Left ventricle myocardium inferior (tissue), 1 donor: ENCODE measurements around the gene COL4A2. TPM values are rescaled to one million over a fixed set of nuclear protein-coding genes. Genes with fewer than 3 reads are reported as not detected.
A peak's percentile ranks its signal among the peaks of the same experiment; 100 is the strongest.

Source experiments
- DNase-seq: peaks from one replicate; pipeline ENCODE4 v3.0.0-alpha.2; 2020
- H3K27ac ChIP-seq: fragments of 200-600 bp; replicated peaks from 2 replicates; pipeline ENCODE4 v1.8.0; 2021
- H3K27me3 ChIP-seq: fragments of 200-600 bp; 2 replicates; pipeline ENCODE4 v1.8.0; 2021; ENCODE audit warnings: low read depth
- H3K36me3 ChIP-seq: fragments of 200-600 bp; 2 replicates; pipeline ENCODE4 v1.8.0; 2021
- H3K4me1 ChIP-seq: fragments of 200-600 bp; 2 replicates; pipeline ENCODE4 v1.8.0; 2021
- H3K4me3 ChIP-seq: fragments of 200-600 bp; 2 replicates; pipeline ENCODE4 v1.8.0; 2021; ENCODE audit warnings: mild to moderate bottlenecking, moderate library complexity
- H3K9me3 ChIP-seq: fragments of 200-600 bp; replicated peaks from 2 replicates; pipeline ENCODE4 v1.8.0; 2021
- intact Hi-C: fragments of 100-400 bp; cut with micrococcal nuclease; formaldehyde crosslinking; loops from one replicate; pipeline ENCODE4 v1.11.0; 2022
- total RNA-seq: library from RNA; stranded (reverse); fragmentation: NEBNext Ultra II Directional; extraction: Animal tissue kit (Norgen Biotek cat#: 25700); gene quantifications from one replicate; pipeline ENCODE4 v1.2.1, GENCODE V29; 2021
- TF ChIP-seq, protein P1 (sequence below): fragments of 200-600 bp; IDR thresholded peaks from 2 replicates; pipeline ENCODE4 v1.8.0; 2021; ENCODE audit warnings: antibody characterized with exemption, mild to moderate bottlenecking, borderline replicate concordance
- donor health status: DM: no; HTN: yes; CAD: no; lungs with severe emphysema.

COL4A2 gene
- total RNA-seq, 1 donor from 2014 or later = 117 TPM

DNA sequence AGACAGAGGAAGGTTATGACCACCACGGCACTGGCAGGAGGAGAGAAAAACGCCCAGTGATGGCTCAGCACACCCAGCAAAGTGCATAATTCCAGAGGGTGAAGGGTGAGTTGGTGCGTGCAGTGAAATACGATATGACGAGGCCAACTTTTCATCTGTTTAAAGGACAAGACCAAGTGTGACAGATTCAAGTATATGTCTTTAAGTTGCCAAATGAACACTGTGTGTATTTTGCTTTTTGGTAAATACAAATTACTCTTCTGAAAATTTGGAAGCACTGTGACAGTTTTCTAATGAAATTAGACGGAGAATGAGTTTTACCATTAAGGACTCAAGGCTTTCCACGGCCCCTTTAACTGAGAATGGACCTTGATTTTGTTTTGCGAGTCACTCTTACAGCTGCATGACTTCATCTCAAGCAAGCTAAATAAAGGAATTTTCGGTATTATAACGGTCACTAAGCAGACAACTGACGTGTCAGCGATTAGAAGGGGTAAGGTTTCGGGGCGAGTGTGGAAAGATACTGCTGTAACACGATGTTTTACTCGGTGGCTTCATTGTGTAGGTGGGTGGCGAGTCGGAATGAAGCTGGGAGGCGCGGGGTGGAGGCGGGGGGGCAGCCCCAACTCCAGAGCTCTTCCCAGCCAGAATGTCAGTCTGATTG, 22.8 kb downstream of the COL4A2 start:
- TF ChIP-seq, protein P1, sequence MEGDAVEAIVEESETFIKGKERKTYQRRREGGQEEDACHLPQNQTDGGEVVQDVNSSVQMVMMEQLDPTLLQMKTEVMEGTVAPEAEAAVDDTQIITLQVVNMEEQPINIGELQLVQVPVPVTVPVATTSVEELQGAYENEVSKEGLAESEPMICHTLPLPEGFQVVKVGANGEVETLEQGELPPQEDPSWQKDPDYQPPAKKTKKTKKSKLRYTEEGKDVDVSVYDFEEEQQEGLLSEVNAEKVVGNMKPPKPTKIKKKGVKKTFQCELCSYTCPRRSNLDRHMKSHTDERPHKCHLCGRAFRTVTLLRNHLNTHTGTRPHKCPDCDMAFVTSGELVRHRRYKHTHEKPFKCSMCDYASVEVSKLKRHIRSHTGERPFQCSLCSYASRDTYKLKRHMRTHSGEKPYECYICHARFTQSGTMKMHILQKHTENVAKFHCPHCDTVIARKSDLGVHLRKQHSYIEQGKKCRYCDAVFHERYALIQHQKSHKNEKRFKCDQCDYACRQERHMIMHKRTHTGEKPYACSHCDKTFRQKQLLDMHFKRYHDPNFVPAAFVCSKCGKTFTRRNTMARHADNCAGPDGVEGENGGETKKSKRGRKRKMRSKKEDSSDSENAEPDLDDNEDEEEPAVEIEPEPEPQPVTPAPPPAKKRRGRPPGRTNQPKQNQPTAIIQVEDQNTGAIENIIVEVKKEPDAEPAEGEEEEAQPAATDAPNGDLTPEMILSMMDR = no peak
- H3K4me3 ChIP-seq = no peak overlapping the region
- no peaks in the 10 kb centered on the region for H3K27me3 ChIP-seq
- no peaks in the 10 kb centered on the region for H3K9me3 ChIP-seq
- intact Hi-C loops = no loop called here
- DNase-seq = no peak
- peaks cover 98% of the 10 kb centered on the region for H3K4me1 ChIP-seq
- peaks cover 4% of the 10 kb centered on the region for H3K36me3 ChIP-seq
- peak overlapping the region; percentile 44 for H3K27ac ChIP-seq

DNA sequence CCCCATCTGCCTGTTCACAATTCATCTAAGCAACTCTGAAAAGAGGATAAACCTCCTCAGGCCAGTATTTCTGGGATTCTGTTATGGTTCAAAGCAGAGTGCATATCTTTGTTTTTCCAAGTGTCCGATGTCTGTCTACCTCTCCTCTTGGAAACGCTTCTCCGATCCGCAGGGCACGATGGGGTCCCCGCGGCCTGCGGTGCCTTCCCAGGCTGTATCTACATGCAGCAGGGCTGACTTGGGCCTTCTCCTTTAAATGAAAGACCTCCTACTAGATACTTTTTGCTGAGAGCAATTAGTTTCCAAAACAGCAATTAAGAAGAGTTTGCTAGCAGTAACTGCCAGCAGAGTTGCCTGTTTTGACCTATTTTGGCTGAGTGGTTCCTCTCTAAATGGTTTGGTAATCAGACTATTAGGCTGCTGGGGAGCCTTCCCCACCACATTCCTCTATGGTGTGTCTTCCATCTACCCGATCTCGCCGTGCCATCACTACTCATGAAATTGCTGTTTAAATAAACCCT, 23.5 kb downstream of the COL4A2 start:
- peaks cover 98% of the 10 kb centered on the region for H3K4me1 ChIP-seq
- DNase-seq = no peak
- no peak overlapping the region for H3K4me3 ChIP-seq
- H3K36me3 ChIP-seq = peaks cover 4% of the 10 kb centered on the region
- no peaks in the 10 kb centered on the region for H3K27me3 ChIP-seq
- peak overlapping the region; percentile 44 for H3K27ac ChIP-seq
- TF ChIP-seq, protein P1 = no peak
- intact Hi-C loops = no loop called here
- no peaks in the 10 kb centered on the region for H3K9me3 ChIP-seq

DNA sequence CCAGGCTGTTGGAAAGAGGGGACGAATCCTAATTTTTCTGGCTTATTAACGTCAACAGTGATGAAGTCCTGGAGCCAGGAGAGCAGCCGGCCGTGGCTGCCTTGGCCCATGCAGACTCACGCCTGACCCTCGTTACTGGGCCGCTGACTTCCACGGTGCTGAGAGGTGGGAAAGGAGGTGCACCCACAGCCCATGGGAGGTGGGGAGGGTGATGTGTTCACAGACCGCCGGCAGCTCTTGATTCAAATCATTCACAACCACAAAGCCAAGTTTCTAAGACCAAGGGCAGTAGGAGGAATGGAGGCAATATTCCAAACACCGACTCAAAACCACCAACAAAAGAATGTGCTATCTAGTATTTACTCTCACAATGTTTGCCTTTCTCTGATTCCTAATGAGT, 24.3 kb downstream of the COL4A2 start:
- Histone ChIP-seq H3K4me3 (no peak overlapping the region), H3K9me3 (no peaks in the 10 kb centered on the region), H3K36me3 (peaks cover 4% of the 10 kb centered on the region), H3K4me1 (peaks cover 98% of the 10 kb centered on the region), H3K27me3 (no peaks in the 10 kb centered on the region), H3K27ac (no peak overlapping the region)
- intact Hi-C loops = no loop called here
- TF ChIP-seq, protein P1 = no peak
- no peak for DNase-seq

DNA sequence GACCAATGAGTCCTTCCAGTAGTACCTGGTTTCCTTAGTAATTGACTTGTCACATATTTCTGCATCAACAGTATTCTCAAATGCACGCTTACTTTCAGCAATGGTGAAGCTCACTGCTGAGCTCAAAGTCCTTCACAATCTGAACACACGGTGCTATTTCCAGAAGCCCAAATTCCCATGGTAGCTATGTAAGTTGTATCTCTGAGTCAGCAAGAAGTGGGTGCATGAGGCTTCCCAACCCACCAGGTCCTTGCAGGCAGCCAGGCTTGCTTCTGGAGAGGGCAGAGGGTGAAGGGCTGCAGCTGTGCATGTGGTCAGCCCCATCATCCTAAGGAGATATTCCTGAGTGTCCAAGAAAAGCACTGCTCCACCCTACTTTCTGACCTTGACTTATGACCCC, 25.7 kb downstream of the COL4A2 start:
- Histone ChIP-seq H3K36me3 (peaks cover 4% of the 10 kb centered on the region), H3K9me3 (no peaks in the 10 kb centered on the region), H3K27me3 (no peaks in the 10 kb centered on the region), H3K4me3 (no peak overlapping the region), H3K4me1 (peaks cover 98% of the 10 kb centered on the region), H3K27ac (no peak overlapping the region)
- TF ChIP-seq, protein P1 = no peak
- DNase-seq = no peak
- intact Hi-C loops = no loop called here

DNA sequence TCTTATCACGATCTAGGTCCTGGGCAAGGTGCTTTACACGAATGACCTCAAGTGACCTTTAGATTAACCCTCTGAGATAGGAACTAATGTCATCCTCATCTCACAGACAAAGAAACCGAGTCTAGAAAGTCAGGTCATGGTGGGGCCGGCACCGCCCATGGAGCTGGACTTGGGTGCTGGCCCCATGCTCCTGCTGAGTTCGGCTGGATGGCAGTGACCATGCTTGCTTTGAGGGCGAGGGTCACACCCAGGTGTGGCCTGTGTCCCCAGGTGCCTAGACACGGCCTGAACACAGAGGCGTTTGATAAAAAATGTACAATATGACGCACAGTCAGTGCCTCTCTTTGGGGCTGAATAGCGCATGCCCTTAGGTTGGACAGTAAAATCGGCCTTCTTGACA, 26.8 kb downstream of the COL4A2 start:
- TF ChIP-seq, protein P1 = no peak
- intact Hi-C loops = no loop called here
- H3K27me3 ChIP-seq = no peaks in the 10 kb centered on the region
- no peak overlapping the region for H3K4me3 ChIP-seq
- H3K9me3 ChIP-seq = no peaks in the 10 kb centered on the region
- peaks cover 4% of the 10 kb centered on the region for H3K36me3 ChIP-seq
- peaks cover 99% of the 10 kb centered on the region for H3K4me1 ChIP-seq
- peak overlapping the region; percentile 4 for H3K27ac ChIP-seq
- no peak for DNase-seq
